EH (cell line): ENCODE results near the gene KIF5A.
"Not testable (repeated sequence)": the region's sequence is repeated elsewhere in the genome, so short reads cannot be mapped to it uniquely, and the experiment has no call there.

Source experiments
- DNase-seq: peaks from one replicate; pipeline ENCODE4 v3.0.0-alpha.2; 2015; ENCODE audit warnings: low read depth

KIF5A gene

GRCh38 chr12:57607958-57608663 is 58.3 kb downstream of the KIF5A start:
- DNase-seq: no peak

GRCh38 chr12:57609101-57609780 is 59.4 kb downstream of the KIF5A start:
- DNase-seq: no peak

DNA sequence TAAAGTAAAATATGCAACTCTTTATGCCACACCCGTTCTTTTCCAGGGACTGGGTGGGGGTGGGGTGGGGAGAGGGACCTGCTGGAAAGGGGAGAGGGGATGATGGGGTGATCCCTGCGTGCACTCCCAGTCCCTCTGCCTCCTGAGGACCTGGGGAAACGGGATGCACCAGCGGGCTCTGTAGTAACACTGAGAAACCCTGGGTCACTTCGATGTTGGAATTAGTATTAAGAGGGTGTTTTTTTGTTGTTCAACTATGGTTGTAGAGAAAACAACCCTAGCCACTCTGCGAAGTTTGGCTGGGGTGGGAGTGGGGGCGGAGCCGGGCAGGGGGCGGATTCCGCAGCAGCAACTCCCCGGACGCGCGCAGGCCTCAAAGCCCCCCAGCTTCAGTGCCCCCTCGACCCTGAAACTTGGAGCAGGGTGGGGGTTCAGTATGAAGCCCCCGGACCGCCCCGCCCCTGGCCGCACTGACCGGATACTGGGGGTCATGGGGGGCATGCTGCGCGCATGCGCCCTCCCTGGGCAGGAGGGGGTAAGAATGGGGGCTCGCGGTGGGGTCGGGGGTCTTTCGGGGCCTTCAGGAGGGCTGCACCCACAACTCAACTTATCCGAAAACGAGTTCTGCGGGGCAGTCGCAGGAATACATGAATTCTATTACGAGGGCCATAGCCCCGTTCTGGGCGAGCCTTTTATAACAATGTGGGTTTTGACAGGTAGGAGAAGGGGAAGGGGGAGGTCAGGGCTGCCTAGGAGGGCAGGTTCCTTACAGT is 60.1 kb downstream of the KIF5A start:
- no peak for DNase-seq

DNA sequence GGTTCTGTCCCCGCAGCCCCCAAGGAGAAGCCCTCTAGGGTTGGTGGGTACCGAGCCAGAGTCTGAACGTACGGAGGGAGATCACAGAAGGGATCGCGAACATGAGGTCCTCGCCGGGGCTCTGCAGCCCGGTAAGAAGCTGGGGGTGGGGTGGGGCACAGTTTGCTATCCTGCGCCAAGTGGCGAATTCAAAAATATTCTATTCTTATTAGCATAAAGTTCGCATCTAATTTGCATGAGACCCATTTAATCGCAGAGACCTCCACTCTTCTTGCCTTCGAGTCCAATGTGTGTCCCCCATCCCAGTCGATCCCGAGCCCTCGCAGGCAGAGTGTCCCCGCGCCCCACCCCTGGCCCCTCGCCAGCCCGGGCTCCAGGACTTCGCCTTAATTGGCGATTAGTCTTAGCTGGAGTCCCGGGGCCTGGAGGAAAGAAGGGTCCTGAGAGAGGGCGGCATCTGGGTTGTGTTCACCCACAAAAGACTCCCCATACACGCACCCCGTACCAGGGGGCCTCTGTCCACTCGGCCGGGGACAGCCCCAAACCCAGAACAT is 60.8 kb downstream of the KIF5A start:
- DNase-seq: peak; percentile 24

GRCh38 chr12:57611108-57611826 is 61.4 kb downstream of the KIF5A start, which contains the start of gene ARHGEF25:
TSS of gene ARHGEF25 (plus strand) at chr12:57611435. CDS start at chr12:57611895, 460 bp downstream.
- peak; percentile 73 for DNase-seq

GRCh38 chr12:57611827-57612710 is 62.2 kb downstream of the KIF5A start:
- no peak for DNase-seq

DNA sequence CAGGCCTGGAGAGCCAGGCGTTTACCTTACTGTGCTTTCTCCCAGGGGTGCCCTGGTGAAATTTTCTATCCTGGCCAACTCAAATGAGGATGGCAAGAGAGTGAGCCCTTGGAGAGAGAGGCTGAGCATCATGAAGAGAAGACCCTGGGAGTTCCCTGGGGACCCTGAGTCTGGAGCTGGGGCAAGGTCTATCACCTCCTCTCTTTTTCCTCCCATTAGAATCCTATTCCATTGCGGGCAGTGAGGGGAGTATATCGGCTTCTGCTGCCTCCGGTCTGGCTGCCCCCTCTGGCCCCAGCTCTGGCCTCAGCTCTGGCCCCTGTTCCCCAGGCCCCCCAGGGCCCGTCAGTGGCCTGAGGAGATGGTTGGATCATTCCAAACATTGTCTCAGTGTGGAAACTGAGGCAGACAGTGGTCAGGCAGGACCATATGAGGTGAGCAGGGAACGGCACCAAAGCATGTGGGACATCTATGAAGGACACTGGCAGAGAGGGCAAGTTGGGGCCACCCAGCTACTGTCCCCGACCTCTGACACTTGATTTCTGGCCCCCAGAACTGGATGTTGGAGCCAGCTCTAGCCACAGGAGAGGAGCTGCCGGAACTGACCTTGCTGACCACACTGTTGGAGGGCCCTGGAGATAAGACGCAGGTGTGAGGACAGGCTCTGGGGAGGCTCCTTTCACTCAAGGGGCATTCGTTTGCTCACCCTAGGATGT is 63.0 kb downstream of the KIF5A start:
- DNase-seq: no peak

- no peak for DNase-seq
These were observed 63.7 kb downstream of the KIF5A start for GRCh38 chr12:57613427-57614109.

DNA sequence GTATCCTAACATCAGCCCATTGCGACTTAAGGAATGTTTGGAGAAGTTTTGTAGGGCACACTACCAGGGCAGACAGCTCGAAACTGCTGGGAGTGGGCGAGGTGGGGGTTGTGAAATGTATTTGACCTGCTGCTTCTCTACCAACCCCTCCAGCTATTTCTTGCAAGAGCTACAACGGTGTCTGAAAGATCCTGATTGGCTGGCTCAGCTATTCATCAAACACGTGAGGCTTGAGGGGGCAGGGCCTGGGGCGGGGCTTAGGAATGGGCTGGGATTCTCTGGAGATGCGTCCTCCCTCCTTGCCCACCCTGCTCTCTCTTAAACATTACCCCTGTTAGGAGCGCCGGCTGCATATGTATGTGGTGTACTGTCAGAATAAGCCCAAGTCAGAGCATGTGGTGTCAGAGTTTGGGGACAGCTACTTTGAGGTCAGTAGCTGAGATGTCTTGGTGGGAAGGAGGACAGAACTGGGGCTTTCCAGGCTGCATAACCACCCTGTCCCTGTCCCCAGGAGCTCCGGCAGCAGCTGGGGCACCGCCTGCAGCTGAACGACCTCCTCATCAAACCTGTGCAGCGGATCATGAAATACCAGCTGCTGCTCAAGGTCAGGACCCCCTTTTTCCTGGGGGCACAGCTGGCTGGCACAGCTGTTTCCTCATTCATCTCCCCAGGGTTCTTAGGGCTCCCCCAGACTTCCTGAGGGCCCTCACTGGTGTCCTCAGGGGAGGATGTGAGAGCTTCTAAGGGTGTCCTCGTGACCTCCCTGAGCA is 64.5 kb downstream of the KIF5A start:
- peak; percentile 55 for DNase-seq

- no peak for DNase-seq
These were observed 65.2 kb downstream of the KIF5A start for GRCh38 chr12:57614948-57615500.

- DNase-seq: no peak
These were observed 65.8 kb downstream of the KIF5A start for GRCh38 chr12:57615637-57616036.

GRCh38 chr12:57616383-57617101 is 66.7 kb downstream of the KIF5A start:
- DNase-seq: peak; percentile 64

GRCh38 chr12:57617942-57618341 is 68.1 kb downstream of the KIF5A start:
- DNase-seq: no peak

DNA sequence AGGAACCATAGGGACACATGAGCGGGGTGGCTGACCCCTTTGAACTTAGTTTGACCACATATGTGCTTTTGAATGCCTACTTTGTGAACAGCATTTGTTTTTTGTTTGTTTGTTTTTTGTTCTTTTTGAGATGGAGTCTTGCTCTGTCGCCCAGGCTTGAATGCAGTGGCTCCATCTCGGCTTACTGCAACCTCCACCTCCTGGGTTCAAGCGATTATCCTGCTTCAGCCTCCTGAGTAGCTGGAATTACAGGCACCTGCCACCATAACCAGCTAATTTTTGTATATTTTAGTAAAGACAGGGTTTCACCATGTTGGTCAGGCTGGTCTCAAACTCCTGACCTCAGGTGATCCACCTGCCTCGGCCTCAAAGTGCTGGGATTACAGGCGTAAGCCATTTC is 68.6 kb downstream of the KIF5A start:
- not testable (repeated sequence) for DNase-seq

GRCh38 chr12:57618966-57619433 is 69.2 kb downstream of the KIF5A start:
- DNase-seq: no peak

DNA sequence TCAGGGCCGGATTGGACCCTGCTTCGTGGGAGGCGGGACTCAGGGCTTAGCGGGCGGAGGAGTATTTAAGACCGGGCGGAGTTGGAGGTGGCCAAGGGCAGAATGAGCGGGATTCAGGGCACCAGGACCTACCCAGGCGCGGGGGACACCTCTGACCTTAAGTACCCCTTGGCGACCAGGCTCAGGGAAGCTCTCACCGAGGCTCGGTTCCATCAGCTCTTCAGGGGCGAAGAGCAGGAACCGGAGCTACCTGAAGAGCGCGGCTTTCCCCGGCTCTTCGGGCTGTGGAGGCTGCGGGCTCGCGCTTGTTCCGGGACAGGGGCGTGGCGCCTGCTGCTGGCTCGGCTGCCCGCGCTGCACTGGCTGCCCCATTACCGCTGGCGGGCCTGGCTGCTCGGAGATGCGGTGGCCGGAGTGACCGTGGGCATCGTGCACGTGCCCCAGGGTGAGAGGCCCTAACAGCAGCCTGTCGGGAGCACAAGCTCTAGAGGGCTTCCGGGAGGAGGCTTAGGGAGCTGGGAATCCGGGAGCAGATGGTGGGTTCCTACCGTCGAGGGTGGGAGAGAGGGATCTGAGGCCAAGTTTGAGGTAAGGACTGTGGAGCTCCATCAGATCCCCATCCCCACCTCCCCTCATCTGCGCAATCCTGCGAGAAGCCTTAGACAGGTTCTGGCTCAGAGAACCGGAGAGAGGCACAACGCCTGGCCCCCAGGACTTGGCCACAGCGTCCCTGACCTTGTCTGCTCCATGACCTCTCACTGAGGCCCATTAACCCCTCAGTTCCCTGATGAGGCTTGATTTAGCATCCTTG is 69.8 kb downstream of the KIF5A start:
- no peak for DNase-seq
